ENCODE data around the gene ANKRD65. TPM values are rescaled to one million over a fixed set of nuclear protein-coding genes. Genes with fewer than 3 reads are reported as not detected.
A peak's percentile ranks its signal among the peaks of the same experiment; 100 is the strongest.

ANKRD65 gene
- total and polyA plus RNA-seq, 4 experiments from 2014 or later = not detected

- POLR2A ChIA-PET (ENCODE audit: partially characterized antibody) = interaction anchor here (1.1 to 7.1 kb wide), 2 partner anchors 9 to 27 kb away, joined by 3 to 149 read pairs; partner anchors contain the start of gene AURKAIP1
- CTCF ChIA-PET (ENCODE audit: partially characterized antibody) = interaction anchor here (1.1 to 1.4 kb wide), 2 partner anchors 27 to 30 kb away, joined by 3 to 6 read pairs; partner anchors contain the start of gene AURKAIP1
- H3K27ac ChIP-seq (ENCODE audit: low read depth, low read length) = no peak overlapping the region
- H3K9me3 Mint-ChIP-seq = peaks cover 0 to 3% (median 0%) of the 10 kb centered on the region in 8 donors
- peaks cover 28 to 64% of the 10 kb centered on the region in 2 donors for H3K36me3 Mint-ChIP-seq
- H3K27ac Mint-ChIP-seq = peak overlapping the region; percentile 57 to 89 (median 82)
- H3K4me3 ChIP-seq (ENCODE audit: low read length in 2 of 2) = no peak overlapping the region
- no peaks in the 10 kb centered on the region for H3K27me3 Mint-ChIP-seq
- H3K36me3 ChIP-seq (ENCODE audit: insufficient read depth, low read length) = peaks cover 50% of the 10 kb centered on the region
- peak in 3 of 5 donors; percentile 21 to 34 (median 26) for DNase-seq
- peaks cover 16 to 69% (median 44%) of the 10 kb centered on the region in 4 donors for H3K4me1 Mint-ChIP-seq
- peak overlapping the region in 6 of 8 donors; percentile 11 to 64 (median 60) for H3K4me3 Mint-ChIP-seq
- H3K27me3 ChIP-seq (ENCODE audit: insufficient read depth, low read length) = no peaks in the 10 kb centered on the region
- no peaks in the 10 kb centered on the region for H3K9me3 ChIP-seq (ENCODE audit: control insufficient read depth in 1 of 2, low read length in 2 of 2)
- intact Hi-C loops (cut with micrococcal nuclease) = no loop called here
- peaks cover 45% of the 10 kb centered on the region for H3K4me1 ChIP-seq (ENCODE audit: insufficient read depth, low read length)
These were observed 18.8 kb downstream of the ANKRD65 start for GRCh38 chr1:1402072-1402900.

- peaks cover 55% of the 10 kb centered on the region for H3K36me3 ChIP-seq (ENCODE audit: insufficient read depth, low read length)
- peak overlapping the region; percentile 85 for H3K27ac ChIP-seq (ENCODE audit: low read depth, low read length)
- CTCF ChIA-PET (ENCODE audit: partially characterized antibody) = interaction anchor here (1.4 to 1.7 kb wide), 2 partner anchors 30 to 39 kb away, joined by 4 to 6 read pairs; no protein-coding TSS in a partner anchor
- intact Hi-C loops (cut with micrococcal nuclease) = no loop called here
- peak overlapping the region; percentile 27 to 89 (median 78) for H3K27ac Mint-ChIP-seq
- peaks cover 50% of the 10 kb centered on the region for H3K4me1 ChIP-seq (ENCODE audit: insufficient read depth, low read length)
- H3K4me3 Mint-ChIP-seq = peak overlapping the region in 7 of 8 donors; percentile 38 to 92 (median 64)
- H3K27me3 ChIP-seq (ENCODE audit: insufficient read depth, low read length) = no peaks in the 10 kb centered on the region
- POLR2A ChIA-PET (ENCODE audit: partially characterized antibody) = interaction anchor here (7.1 kb wide), 1 partner anchor 26 kb away, joined by 149 read pairs; the partner anchor contains the start of gene AURKAIP1
- DNase-seq = no peak
- H3K9me3 Mint-ChIP-seq = peaks cover 0 to 3% (median 0%) of the 10 kb centered on the region in 8 donors
- H3K36me3 Mint-ChIP-seq = peaks cover 28 to 61% of the 10 kb centered on the region in 2 donors
- peaks cover 14 to 64% (median 42%) of the 10 kb centered on the region in 4 donors for H3K4me1 Mint-ChIP-seq
- H3K4me3 ChIP-seq (ENCODE audit: low read length in 2 of 2) = no peak overlapping the region
- H3K9me3 ChIP-seq (ENCODE audit: control insufficient read depth in 1 of 2, low read length in 2 of 2) = no peaks in the 10 kb centered on the region
- H3K27me3 Mint-ChIP-seq = no peaks in the 10 kb centered on the region
These were observed 19.5 kb downstream of the ANKRD65 start for GRCh38 chr1:1401457-1402010.

- peaks cover 28 to 57% of the 10 kb centered on the region in 2 donors for H3K36me3 Mint-ChIP-seq
- no peak for DNase-seq
- peak overlapping the region; percentile 69 to 94 (median 89) for H3K27ac Mint-ChIP-seq
- CTCF ChIA-PET (ENCODE audit: partially characterized antibody) = interaction anchor here (0.8 to 1.7 kb wide), 4 partner anchors 29 to 104 kb away, joined by 3 to 4 read pairs (median 4); no protein-coding TSS in a partner anchor
- Histone ChIP-seq H3K4me1 (ENCODE audit: insufficient read depth, low read length) (peaks cover 43% of the 10 kb centered on the region), H3K27me3 (ENCODE audit: insufficient read depth, low read length) (no peaks in the 10 kb centered on the region), H3K9me3 (ENCODE audit: control insufficient read depth in 1 of 2, low read length in 2 of 2) (no peaks in the 10 kb centered on the region), H3K4me3 (ENCODE audit: low read length in 2 of 2) (peak overlapping the region; percentile 92), H3K36me3 (ENCODE audit: insufficient read depth, low read length) (peaks cover 55% of the 10 kb centered on the region), H3K27ac (ENCODE audit: low read depth, low read length) (peak overlapping the region; percentile 85)
- H3K27me3 Mint-ChIP-seq = no peaks in the 10 kb centered on the region
- peaks cover 14 to 58% (median 38%) of the 10 kb centered on the region in 4 donors for H3K4me1 Mint-ChIP-seq
- intact Hi-C loops (cut with micrococcal nuclease) = no loop called here
- H3K9me3 Mint-ChIP-seq = peaks cover 0 to 3% (median 0%) of the 10 kb centered on the region in 8 donors
- peak overlapping the region; percentile 89 to 94 (median 91) for H3K4me3 Mint-ChIP-seq
- POLR2A ChIA-PET (ENCODE audit: partially characterized antibody) = interaction anchor here (1.2 to 7.1 kb wide), 7 partner anchors 7 to 282 kb away, joined by 3 to 149 read pairs (median 14); partner anchors contain the start of genes AURKAIP1, MIB2 and MRPL20
These were observed 20.3 kb downstream of the ANKRD65 start for GRCh38 chr1:1400576-1401456.

- H3K36me3 ChIP-seq (ENCODE audit: insufficient read depth, low read length) = peaks cover 54% of the 10 kb centered on the region
- DNase-seq = no peak
- H3K27ac ChIP-seq (ENCODE audit: low read depth, low read length) = peak overlapping the region; percentile 85
- H3K27ac Mint-ChIP-seq = peak overlapping the region; percentile 69 to 94 (median 89)
- peaks cover 0 to 3% (median 0%) of the 10 kb centered on the region in 8 donors for H3K9me3 Mint-ChIP-seq
- no peaks in the 10 kb centered on the region for H3K27me3 Mint-ChIP-seq
- peaks cover 36% of the 10 kb centered on the region for H3K4me1 ChIP-seq (ENCODE audit: insufficient read depth, low read length)
- no peaks in the 10 kb centered on the region for H3K27me3 ChIP-seq (ENCODE audit: insufficient read depth, low read length)
- intact Hi-C loops (cut with micrococcal nuclease) = loop anchor here (1.0 kb wide), 3 partner anchors 7 to 284 kb away; partner anchors contain the start of genes AURKAIP1, C1orf159 and MRPL20
- peaks cover 30 to 59% of the 10 kb centered on the region in 2 donors for H3K36me3 Mint-ChIP-seq
- H3K4me3 ChIP-seq (ENCODE audit: low read length in 2 of 2) = peak overlapping the region; percentile 92
- peak overlapping the region; percentile 89 to 94 (median 91) for H3K4me3 Mint-ChIP-seq
- peaks cover 17 to 59% (median 39%) of the 10 kb centered on the region in 4 donors for H3K4me1 Mint-ChIP-seq
- ChIA-PET POLR2A (ENCODE audit: partially characterized antibody) (interaction anchor here (0.5 to 7.1 kb wide), 13 partner anchors 8 to 281 kb away, joined by 3 to 149 read pairs (median 4); partner anchors contain the start of genes AURKAIP1, MIB2 and MRPL20), CTCF (ENCODE audit: partially characterized antibody) (interaction anchor here (0.8 to 1.7 kb wide), 6 partner anchors 25 to 105 kb away, joined by 3 to 11 read pairs (median 4); partner anchors contain the start of gene AURKAIP1)
- no peaks in the 10 kb centered on the region for H3K9me3 ChIP-seq (ENCODE audit: control insufficient read depth in 1 of 2, low read length in 2 of 2)
These were observed 21.1 kb downstream of the ANKRD65 start for GRCh38 chr1:1399872-1400575.

GRCh38 chr1:1399187-1399871 lies 21.7 kb downstream of the ANKRD65 start, which contains the start of gene CCNL2:
Gene CCNL2 (minus strand): TSS chr1:1399335. CDS start chr1:1399306, 29 bp downstream.
- POLR2A ChIA-PET (ENCODE audit: partially characterized antibody) = interaction anchor here (0.5 to 7.1 kb wide), 21 partner anchors 8 to 381 kb away, joined by 3 to 149 read pairs (median 3); partner anchors contain the start of genes AURKAIP1, B3GALT6, C1orf159 and MIB2
- Histone ChIP-seq H3K27ac (ENCODE audit: low read depth, low read length) (peak within 1 kb of the TSS; percentile 85), H3K9me3 (ENCODE audit: control insufficient read depth in 1 of 2, low read length in 2 of 2) (no peaks in the 10 kb centered on the region), H3K4me3 (ENCODE audit: low read length in 2 of 2) (peak within 1 kb of the TSS; percentile 92), H3K4me1 (ENCODE audit: insufficient read depth, low read length) (peaks cover 36% of the 10 kb centered on the region), H3K27me3 (ENCODE audit: insufficient read depth, low read length) (no peaks in the 10 kb centered on the region), H3K36me3 (ENCODE audit: insufficient read depth, low read length) (peaks cover 49% of the 10 kb centered on the region)
- Mint-ChIP-seq H3K4me1 (peaks cover 17 to 63% (median 41%) of the 10 kb centered on the region in 4 donors), H3K36me3 (peaks cover 33 to 62% of the 10 kb centered on the region in 2 donors), H3K27me3 (no peaks in the 10 kb centered on the region), H3K9me3 (peaks cover 0 to 3% (median 0%) of the 10 kb centered on the region in 8 donors), H3K4me3 (peak within 1 kb of the TSS; percentile 89 to 94 (median 92)), H3K27ac (peak within 1 kb of the TSS; percentile 89 to 96 (median 94))
- CTCF ChIA-PET (ENCODE audit: partially characterized antibody) = interaction anchor here (1.0 to 1.5 kb wide), 5 partner anchors 8 to 29 kb away, joined by 3 to 11 read pairs (median 4); partner anchors contain the start of genes AURKAIP1 and MRPL20
- DNase-seq = peak; percentile 98 to 99 (median 99)
- intact Hi-C loops (cut with micrococcal nuclease) = loop anchor here (1.0 kb wide), 3 partner anchors 8 to 283 kb away; partner anchors contain the start of genes AURKAIP1, C1orf159 and MRPL20

Measured in CD4-positive, alpha-beta memory T cell (primary cell).